ENCODE data around the gene DRG1.
"Not testable (repeated sequence)": the region's sequence is repeated elsewhere in the genome, so short reads cannot be mapped to it uniquely, and the experiment has no call there.

DRG1 gene

GRCh38 chr22:31399211-31400022, at the start of gene DRG1:
DRG1 (plus strand) TSS chr22:31399604; CDS start chr22:31399684, 80 bp downstream.
- peak; percentile 72 for DNase-seq

GRCh38 chr22:31349960-31350359, 49.4 kb upstream of the DRG1 start:
- no peak for DNase-seq

GRCh38 chr22:31350410-31350863, 49.0 kb upstream of the DRG1 start:
- DNase-seq: no peak

- DNase-seq: no peak
Measured at GRCh38 chr22:31354515-31354914, 44.9 kb upstream of the DRG1 start.

- no peak for DNase-seq
Measured at GRCh38 chr22:31360029-31360428, 39.4 kb upstream of the DRG1 start.

- DNase-seq: no peak
Measured at GRCh38 chr22:31361743-31362142, 37.7 kb upstream of the DRG1 start.

- no peak for DNase-seq
Measured at GRCh38 chr22:31363885-31364465, 35.4 kb upstream of the DRG1 start.

GRCh38 chr22:31367426-31367825, 32.0 kb upstream of the DRG1 start:
- DNase-seq: no peak

- DNase-seq: no peak
Measured at GRCh38 chr22:31377612-31378011, 21.8 kb upstream of the DRG1 start.

- DNase-seq: no peak
Measured at GRCh38 chr22:31378123-31378522, 21.3 kb upstream of the DRG1 start.

- not testable (repeated sequence) for DNase-seq
Measured at GRCh38 chr22:31378651-31379050, 20.8 kb upstream of the DRG1 start.

GRCh38 chr22:31393893-31394292, 5.5 kb upstream of the DRG1 start:
- no peak for DNase-seq

- DNase-seq: no peak
Measured at GRCh38 chr22:31394326-31394725, 5.1 kb upstream of the DRG1 start.

- DNase-seq: no peak
Measured at GRCh38 chr22:31398231-31398630, 1.2 kb upstream of the DRG1 start.

GRCh38 chr22:31400023-31400397, 606 bp downstream of the DRG1 start:
- no peak for DNase-seq

GRCh38 chr22:31402350-31402749, 2.9 kb downstream of the DRG1 start:
- DNase-seq: not testable (repeated sequence)

GRCh38 chr22:31425331-31426050, 26.1 kb downstream of the DRG1 start:
- DNase-seq: no peak

GRCh38 chr22:31431950-31432349, 32.5 kb downstream of the DRG1 start:
- DNase-seq: no peak

- DNase-seq: no peak
Measured at GRCh38 chr22:31436132-31436531, 36.7 kb downstream of the DRG1 start.

- no peak for DNase-seq
Measured at GRCh38 chr22:31439808-31440207, 40.4 kb downstream of the DRG1 start.

- DNase-seq: no peak
Measured at GRCh38 chr22:31440681-31441080, 41.3 kb downstream of the DRG1 start.

- no peak for DNase-seq
Measured at GRCh38 chr22:31441652-31442051, 42.2 kb downstream of the DRG1 start.

- no peak for DNase-seq
Measured at GRCh38 chr22:31442768-31443489, 43.5 kb downstream of the DRG1 start.
